T-cell (primary cell): Measurements from ENCODE around the gene SBK2. TPM values are rescaled to one million over a fixed set of nuclear protein-coding genes. Genes with fewer than 3 reads are reported as not detected.
"Not testable (repeated sequence)": the region's sequence is repeated elsewhere in the genome, so short reads cannot be mapped to it uniquely, and the experiment has no call there.

Experiments used
- ATAC-seq, 4 experiments: fragments of 200-7000 bp in 3 of 4; fragments of 150-1000 bp in 1 of 4; cut with Tn5 transposase; replicated peaks in 1 of 4; 1 replicate in 3 of 4; 2 replicates in 1 of 4; pipeline ENCODE4 v1.10.0; 2021; ENCODE audit warnings: moderate library complexity in 3 of 4, mild to moderate bottlenecking in 2 of 4, moderate number of reproducible peaks in 1 of 4
- CTCF ChIA-PET, 2 donors: fragments of 300-600 bp; sonication (Branson Sonifier 250); formaldehyde crosslinking; loops; one replicate each; lab custom pipeline; 2022; ENCODE audit warnings: antibody characterized with exemption in 2 of 2; lab: Charles Lee
- POLR2A ChIA-PET, 2 donors: fragments of 300-600 bp; sonication (Branson Sonifier 250); formaldehyde crosslinking; loops; one replicate each; lab custom pipeline; 2022; ENCODE audit warnings: antibody characterized with exemption in 2 of 2; lab: Charles Lee
- DNase-seq, 35 experiments: peaks; one replicate each; pipeline versions ENCODE4 v3.0.0 to v3.0.0-alpha.2; 2013 to 2023
- H3K27ac ChIP-seq: one replicate; pipeline ENCODE4 v1.5.1; 2013; ENCODE audit warnings: low read length
- H3K27me3 ChIP-seq, 2 experiments: replicated peaks in 1 of 2; 1 replicate in 1 of 2; 2 replicates in 1 of 2; pipeline versions ENCODE4 v1.6.1 to v1.7.0; 2013; ENCODE audit warnings: low read length in 1 of 2, mixed read lengths in 1 of 2; ENCODE audit not compliant: control insufficient read depth in 2 of 2, insufficient read depth in 2 of 2; ENCODE audit errors: extremely low read depth in 1 of 2
- H3K36me3 ChIP-seq, 2 donors: 1 replicate in 1 of 2; 2 replicates in 1 of 2; pipeline versions ENCODE4 v1.6.1 to v1.7.0; 2013; ENCODE audit warnings: low read length in 1 of 2; ENCODE audit not compliant: control insufficient read depth in 2 of 2, insufficient read depth in 1 of 2; ENCODE audit errors: extremely low read depth in 1 of 2
- H3K4me1 ChIP-seq, 2 experiments: 1 replicate in 1 of 2; 2 replicates in 1 of 2; pipeline versions ENCODE4 v1.6.1 to v1.7.0; 2013; ENCODE audit warnings: low read length in 2 of 2, mixed read lengths in 1 of 2; ENCODE audit not compliant: insufficient read depth in 2 of 2, control insufficient read depth in 1 of 2; ENCODE audit errors: extremely low read depth in 1 of 2
- H3K4me3 ChIP-seq, 2 donors: 1 replicate in 1 of 2; 2 replicates in 1 of 2; pipeline versions ENCODE4 v1.5.1 to v1.7.0; 2013; ENCODE audit warnings: mild to moderate bottlenecking in 2 of 2, low read length in 1 of 2, moderate library complexity in 1 of 2; ENCODE audit not compliant: control insufficient read depth in 1 of 2; ENCODE audit errors: extremely low read depth in 1 of 2
- H3K9me3 ChIP-seq: 2 replicates; pipeline ENCODE4 v1.7.0; 2013
- H3K27ac Mint-ChIP-seq, 2 donors: one replicate each; pipeline ENCODE4 v1.8.0; 2020 to 2021; ENCODE audit warnings: mild to moderate bottlenecking in 2 of 2, mixed read lengths in 2 of 2
- H3K27me3 Mint-ChIP-seq, 2 donors: one replicate each; pipeline ENCODE4 v1.8.0; 2021 to 2022; ENCODE audit warnings: mixed read lengths in 2 of 2
- H3K36me3 Mint-ChIP-seq: one replicate; pipeline ENCODE4 v1.8.0; 2021; ENCODE audit warnings: mixed read lengths
- H3K4me1 Mint-ChIP-seq, 3 donors: one replicate each; pipeline ENCODE4 v1.8.0; 2020 to 2022; ENCODE audit warnings: mixed read lengths in 3 of 3, mild to moderate bottlenecking in 1 of 3
- H3K4me3 Mint-ChIP-seq, 3 donors: one replicate each; pipeline ENCODE4 v1.8.0; 2020 to 2022; ENCODE audit warnings: mild to moderate bottlenecking in 3 of 3, mixed read lengths in 3 of 3, moderate library complexity in 3 of 3
- H3K9me3 Mint-ChIP-seq, 3 donors: one replicate each; pipeline ENCODE4 v1.8.0; 2020 to 2022; ENCODE audit warnings: mixed read lengths in 3 of 3
- WGBS: methylation state at CpG from one replicate; pipeline ENCODE4 v1.1.5; 2013; ENCODE audit warnings: missing lambda C conversion rate; ENCODE audit not compliant: insufficient coverage; 5-methylcytosine and 5-hydroxymethylcytosine counted together
- total RNA-seq, 35 experiments: library from RNA in 6 of 35; stranded (reverse) in 6 of 35; fragments of 120-200 nt in 1 of 35; gene quantifications; one replicate each; pipeline versions ENCODE4 v1.2.1 to v1.2.4 and lab custom pipeline; 2013 to 2026

SBK2 gene
- total RNA-seq, 5 donors from 2014 or later (not counting 1 experiment from before 2014, with no cell fraction given) = not detected

GRCh38 chr19:55534280-55534679 lies 2.7 kb downstream of the SBK2 start:
- CTCF ChIA-PET = not testable (repeated sequence)

GRCh38 chr19:55530996-55531395 lies 5.9 kb downstream of the SBK2 start:
- CTCF ChIA-PET = no interaction called here
- H3K4me3 Mint-ChIP-seq = no peak overlapping the region

More at GRCh38 chr19:55534280-55534679, 2.7 kb downstream of the SBK2 start:
- not testable (repeated sequence) for H3K36me3 ChIP-seq, H3K4me3 Mint-ChIP-seq, H3K4me1 ChIP-seq, H3K9me3 Mint-ChIP-seq, H3K4me1 Mint-ChIP-seq, H3K4me3 ChIP-seq, H3K27ac Mint-ChIP-seq, H3K9me3 ChIP-seq, H3K27me3 Mint-ChIP-seq, ATAC-seq, H3K36me3 Mint-ChIP-seq, H3K27ac ChIP-seq, DNase-seq
- H3K27me3 ChIP-seq = peaks cover 0 to 17% of the 10 kb centered on the region in 2 experiments
- POLR2A ChIA-PET = interaction anchor here in 1 of 2 donors (0.6 kb wide), 2 partner anchors 53 to 1678 kb away, joined by 3 to 5 read pairs; no protein-coding TSS in a partner anchor
- WGBS = 84% methylated on average over 6 of the region's 7 CpGs

GRCh38 chr19:55529636-55530234 lies 7.2 kb downstream of the SBK2 start:
- Histone ChIP-seq H3K27ac (no peak overlapping the region), H3K4me3 (no peak overlapping the region), H3K36me3 (no peaks in the 10 kb centered on the region), H3K27me3 (peaks cover 0 to 17% of the 10 kb centered on the region in 2 experiments), H3K9me3 (no peaks in the 10 kb centered on the region), H3K4me1 (no peaks in the 10 kb centered on the region)
- Mint-ChIP-seq H3K4me3 (no peak overlapping the region), H3K36me3 (no peaks in the 10 kb centered on the region), H3K4me1 (no peaks in the 10 kb centered on the region), H3K27me3 (peaks cover under 1 to 4% of the 10 kb centered on the region in 2 donors), H3K9me3 (no peaks in the 10 kb centered on the region), H3K27ac (no peak overlapping the region)
- ChIA-PET CTCF (no interaction called here), POLR2A (no interaction called here)
- DNase-seq = no peak
- no peak for ATAC-seq
- 88% methylated on average over 39 of the region's 56 CpGs for WGBS

More at GRCh38 chr19:55530996-55531395, 5.9 kb downstream of the SBK2 start:
- Histone ChIP-seq H3K4me1 (no peaks in the 10 kb centered on the region), H3K27me3 (peaks cover 0 to 15% of the 10 kb centered on the region in 2 experiments), H3K4me3 (no peak overlapping the region), H3K36me3 (no peaks in the 10 kb centered on the region), H3K27ac (no peak overlapping the region), H3K9me3 (no peaks in the 10 kb centered on the region)
- DNase-seq = no peak
- H3K9me3 Mint-ChIP-seq = no peaks in the 10 kb centered on the region
- no peaks in the 10 kb centered on the region for H3K36me3 Mint-ChIP-seq
- H3K4me1 Mint-ChIP-seq = no peaks in the 10 kb centered on the region
- H3K27me3 Mint-ChIP-seq = no peaks in the 10 kb centered on the region
- ATAC-seq = no peak
- POLR2A ChIA-PET = no interaction called here
- H3K27ac Mint-ChIP-seq = no peak overlapping the region
- WGBS = 88% methylated on average over 22 of the region's 26 CpGs

- ChIA-PET POLR2A (no interaction called here), CTCF (no interaction called here)
- no peaks in the 10 kb centered on the region for H3K36me3 ChIP-seq
Measured at GRCh38 chr19:55528030-55528803, 8.7 kb downstream of the SBK2 start.

GRCh38 chr19:55527197-55528029 lies 9.5 kb downstream of the SBK2 start:
- Mint-ChIP-seq H3K36me3 (no peaks in the 10 kb centered on the region), H3K9me3 (no peaks in the 10 kb centered on the region), H3K27ac (no peak overlapping the region), H3K27me3 (peaks cover 5 to 7% of the 10 kb centered on the region in 2 donors), H3K4me3 (no peak overlapping the region), H3K4me1 (no peaks in the 10 kb centered on the region)
- Histone ChIP-seq H3K4me3 (no peak overlapping the region), H3K36me3 (no peaks in the 10 kb centered on the region), H3K9me3 (no peaks in the 10 kb centered on the region), H3K27me3 (peaks cover 0 to 13% of the 10 kb centered on the region in 2 experiments), H3K27ac (no peak overlapping the region), H3K4me1 (no peaks in the 10 kb centered on the region)
- 86% methylated on average over 20 of the region's 22 CpGs for WGBS
- ATAC-seq (no peak), DNase-seq (no peak)
- POLR2A ChIA-PET = no interaction called here
- CTCF ChIA-PET = no interaction called here

More at GRCh38 chr19:55528030-55528803, 8.7 kb downstream of the SBK2 start:
- no peak for ATAC-seq
- DNase-seq = no peak
- no peak overlapping the region for H3K4me3 ChIP-seq
- no peaks in the 10 kb centered on the region for H3K9me3 ChIP-seq
- H3K4me1 Mint-ChIP-seq = no peaks in the 10 kb centered on the region
- no peak overlapping the region for H3K27ac Mint-ChIP-seq
- peaks cover 0 to 17% of the 10 kb centered on the region in 2 experiments for H3K27me3 ChIP-seq
- WGBS = 88% methylated on average over 3 of the region's 15 CpGs
- peaks cover 5 to 7% of the 10 kb centered on the region in 2 donors for H3K27me3 Mint-ChIP-seq
- H3K27ac ChIP-seq = no peak overlapping the region
- no peaks in the 10 kb centered on the region for H3K4me1 ChIP-seq
- no peaks in the 10 kb centered on the region for H3K9me3 Mint-ChIP-seq
- H3K4me3 Mint-ChIP-seq = no peak overlapping the region
- H3K36me3 Mint-ChIP-seq = no peaks in the 10 kb centered on the region
